ENCODE data around the gene MAN2A1. TPM values are rescaled to one million over a fixed set of nuclear protein-coding genes. Genes with fewer than 3 reads are reported as not detected.
"Not testable (repeated sequence)": the region's sequence is repeated elsewhere in the genome, so short reads cannot be mapped to it uniquely, and the experiment has no call there.

Gene MAN2A1
- total RNA-seq, 2 experiments from 2014 or later, result 23.0 to 28.7 TPM

GRCh38 chr5:109885205-109885604, 195.5 kb downstream of the MAN2A1 start:
- BruUV-seq (replicated peaks), result no TSS peak
- H3K36me3 ChIP-seq (ENCODE audit: insufficient read depth, low read length), result no peaks in the 10 kb centered on the region
- POLR2A ChIA-PET, result no interaction called here
- no peaks in the 10 kb centered on the region for H4K20me1 ChIP-seq (ENCODE audit: insufficient read depth, low read length)
- intact Hi-C loops (cut with micrococcal nuclease; ENCODE audit: unreplicated experiment), result no loop called here
- H3K79me2 ChIP-seq (ENCODE audit: insufficient read depth, low read depth, low read length), result no peaks in the 10 kb centered on the region
- no peak for DNase-seq (ENCODE audit: low spot score)
- H3K9me3 ChIP-seq (ENCODE audit: low read length), result no peaks in the 10 kb centered on the region
- no peak overlapping the region for H3K4me3 ChIP-seq (ENCODE audit: low read depth, low read length, poor library complexity, severe bottlenecking)
- H3K4me1 ChIP-seq (ENCODE audit: insufficient read depth, low read length, poor library complexity, severe bottlenecking), result no peaks in the 10 kb centered on the region
- CTCF ChIA-PET (ENCODE audit: unreplicated experiment), result no interaction called here
- no peak overlapping the region for H2AFZ ChIP-seq (ENCODE audit: low read length)
- TF ChIP-seq CTCF (conservative IDR thresholded peaks at IDR 0.05; ENCODE audit: low read length) (no peak), EZH2phosphoT487 (IDR thresholded peaks at IDR 0.05; ENCODE audit: borderline replicate concordance, low read depth, low read length) (no peak)
- H3K9me2 ChIP-seq (ENCODE audit: insufficient read depth, low read length), result no peaks in the 10 kb centered on the region
- H3K27ac ChIP-seq (ENCODE audit: low read depth, low read length, poor library complexity, severe bottlenecking), result no peak overlapping the region
- no peak overlapping the region for H3K4me2 ChIP-seq (ENCODE audit: low read length)

GRCh38 chr5:109888989-109889388, 199.3 kb downstream of the MAN2A1 start:
- BruUV-seq (replicated peaks), result no TSS peak
- H3K79me2 ChIP-seq (ENCODE audit: insufficient read depth, low read depth, low read length), result no peaks in the 10 kb centered on the region
- no peak for DNase-seq (ENCODE audit: low spot score)
- H3K9me3 ChIP-seq (ENCODE audit: low read length), result no peaks in the 10 kb centered on the region
- H3K4me1 ChIP-seq (ENCODE audit: insufficient read depth, low read length, poor library complexity, severe bottlenecking), result no peaks in the 10 kb centered on the region
- intact Hi-C loops (cut with micrococcal nuclease; ENCODE audit: unreplicated experiment), result no loop called here
- H3K4me2 ChIP-seq (ENCODE audit: low read length), result no peak overlapping the region
- no peak overlapping the region; the same call in 1 of the 2 replicates for H2AFZ ChIP-seq (ENCODE audit: low read length)
- CTCF ChIA-PET (ENCODE audit: unreplicated experiment), result no interaction called here
- no peaks in the 10 kb centered on the region for H3K36me3 ChIP-seq (ENCODE audit: insufficient read depth, low read length)
- no peak overlapping the region for H3K4me3 ChIP-seq (ENCODE audit: low read depth, low read length, poor library complexity, severe bottlenecking)
- no peaks in the 10 kb centered on the region for H4K20me1 ChIP-seq (ENCODE audit: insufficient read depth, low read length)
- no peak overlapping the region for H3K27ac ChIP-seq (ENCODE audit: low read depth, low read length, poor library complexity, severe bottlenecking)
- no peaks in the 10 kb centered on the region for H3K9me2 ChIP-seq (ENCODE audit: insufficient read depth, low read length)
- POLR2A ChIA-PET, result interaction anchor here (0.6 to 1.0 kb wide), 2 partner anchors 14 to 990 kb away, joined by 3 to 4 read pairs; no protein-coding TSS in a partner anchor
- TF ChIP-seq EZH2phosphoT487 (IDR thresholded peaks at IDR 0.05; ENCODE audit: borderline replicate concordance, low read depth, low read length) (no peak), CTCF (conservative IDR thresholded peaks at IDR 0.05; ENCODE audit: low read length) (no peak)

- H3K4me2 ChIP-seq (ENCODE audit: low read length), result not testable (repeated sequence)
Measured at GRCh38 chr5:109893271-109893670, 203.5 kb downstream of the MAN2A1 start.

More at GRCh38 chr5:109893271-109893670, 203.5 kb downstream of the MAN2A1 start:
- POLR2A ChIA-PET, result interaction anchor here (0.7 to 1.3 kb wide), 4 partner anchors 14 to 788 kb away, joined by 3 to 4 read pairs (median 3); no protein-coding TSS in a partner anchor
- H3K36me3 ChIP-seq (ENCODE audit: insufficient read depth, low read length); H3K9me2 ChIP-seq (ENCODE audit: insufficient read depth, low read length); H4K20me1 ChIP-seq (ENCODE audit: insufficient read depth, low read length); BruUV-seq (replicated peaks); H2AFZ ChIP-seq (ENCODE audit: low read length); H3K9me3 ChIP-seq (ENCODE audit: low read length); H3K79me2 ChIP-seq (ENCODE audit: insufficient read depth, low read depth, low read length); CTCF ChIA-PET (ENCODE audit: unreplicated experiment); H3K4me3 ChIP-seq (ENCODE audit: low read depth, low read length, poor library complexity, severe bottlenecking); H3K27ac ChIP-seq (ENCODE audit: low read depth, low read length, poor library complexity, severe bottlenecking); DNase-seq (ENCODE audit: low spot score); H3K4me1 ChIP-seq (ENCODE audit: insufficient read depth, low read length, poor library complexity, severe bottlenecking); intact Hi-C loops (cut with micrococcal nuclease; ENCODE audit: unreplicated experiment): not testable (repeated sequence)
